ENCODE data around the gene PTPRJ.
"Not testable (repeated sequence)": the region's sequence is repeated elsewhere in the genome, so short reads cannot be mapped to it uniquely, and the experiment has no call there.

Gene PTPRJ

DNA sequence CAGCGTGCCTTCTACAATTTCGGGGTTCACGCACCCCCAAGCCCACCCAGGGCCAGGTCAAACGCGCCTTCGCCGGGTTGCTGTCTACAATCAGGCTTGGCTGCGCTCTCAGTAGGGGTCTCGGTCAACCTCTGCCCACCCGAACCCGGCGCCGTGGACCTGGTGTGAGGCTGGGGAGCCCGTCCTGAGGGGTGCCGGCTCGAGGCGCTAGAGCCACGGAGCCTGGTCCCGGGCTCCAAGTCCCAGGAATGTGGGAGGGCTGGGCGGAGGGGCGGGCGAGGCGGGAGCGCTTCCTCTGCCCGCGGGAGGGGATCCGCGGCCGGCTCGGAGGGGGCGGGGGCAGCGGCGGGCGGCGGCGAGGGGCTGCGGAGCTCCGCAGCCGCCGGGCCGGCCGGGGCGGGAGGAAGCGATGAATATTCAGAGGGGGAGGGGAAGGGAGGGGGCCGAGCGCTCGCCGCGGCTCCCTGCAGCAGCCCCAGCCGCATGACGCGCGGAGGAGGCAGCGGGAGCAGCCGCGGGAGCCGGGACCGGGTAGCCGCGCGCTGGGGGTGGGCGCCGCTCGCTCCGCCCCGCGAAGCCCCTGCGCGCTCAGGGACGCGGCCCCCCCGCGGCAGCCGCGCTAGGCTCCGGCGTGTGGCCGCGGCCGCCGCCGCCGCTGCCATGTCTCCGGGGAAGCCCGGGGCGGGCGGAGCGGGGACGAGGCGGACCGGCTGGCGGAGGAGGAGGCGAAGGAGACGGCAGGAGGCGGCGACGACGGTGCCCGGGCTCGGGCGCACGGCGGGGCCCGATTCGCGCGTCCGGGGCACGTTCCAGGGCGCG, at the start of gene PTPRJ:
TSS of gene PTPRJ (plus strand) at position 472 of the 819 bp plus-strand sequence. CDS start 354 bp downstream, outside the sequence.
- no peak for DNase-seq

GRCh38 chr11:47932544-47932943, 47.8 kb upstream of the PTPRJ start:
- DNase-seq = no peak

GRCh38 chr11:47933797-47934196, 46.6 kb upstream of the PTPRJ start:
- not testable (repeated sequence) for DNase-seq

- DNase-seq = no peak
Measured at GRCh38 chr11:47938791-47939560, 41.4 kb upstream of the PTPRJ start.

DNA sequence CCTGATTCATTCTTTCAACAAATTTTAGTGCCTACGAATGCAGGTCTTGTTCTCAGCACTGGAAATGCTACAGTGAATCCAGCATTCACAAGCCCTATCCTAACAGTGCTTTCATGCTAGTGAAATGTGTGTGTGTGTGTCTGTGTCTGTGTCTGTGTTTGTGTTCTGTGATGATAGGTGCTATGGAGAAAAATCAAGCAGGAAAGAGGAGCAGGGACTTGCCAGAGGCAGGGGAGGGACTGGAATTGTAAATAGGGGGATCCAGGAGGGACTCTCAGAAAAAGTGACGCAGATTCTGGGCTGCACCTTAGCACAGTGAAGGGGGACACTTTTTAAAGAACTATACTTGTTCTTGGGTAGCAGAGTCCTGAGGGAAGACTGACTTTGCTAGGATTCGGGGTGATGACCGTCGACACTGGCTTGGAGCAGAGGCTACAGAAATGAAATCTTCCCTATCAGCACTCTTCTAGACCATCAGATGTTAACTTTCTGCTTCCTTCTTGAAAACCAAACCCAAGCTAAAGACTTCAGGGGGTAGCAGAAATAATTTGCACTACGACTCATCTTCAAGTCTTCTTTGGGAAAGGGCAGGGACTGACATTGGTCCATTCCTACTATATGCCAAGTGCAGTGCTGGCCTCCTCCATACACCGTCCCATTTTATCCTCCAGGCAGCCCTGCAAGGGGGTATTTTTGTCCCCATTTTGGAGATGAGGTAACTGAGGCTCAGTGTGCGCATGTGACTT, 39.3 kb upstream of the PTPRJ start:
- no peak for DNase-seq

- no peak for DNase-seq
Measured at GRCh38 chr11:47941907-47942558, 38.3 kb upstream of the PTPRJ start.

GRCh38 chr11:47943721-47944586, 36.4 kb upstream of the PTPRJ start:
- no peak for DNase-seq

- no peak for DNase-seq
Measured at GRCh38 chr11:47944632-47945031, 35.7 kb upstream of the PTPRJ start.

GRCh38 chr11:47946682-47947559, 33.4 kb upstream of the PTPRJ start:
- DNase-seq = no peak

DNA sequence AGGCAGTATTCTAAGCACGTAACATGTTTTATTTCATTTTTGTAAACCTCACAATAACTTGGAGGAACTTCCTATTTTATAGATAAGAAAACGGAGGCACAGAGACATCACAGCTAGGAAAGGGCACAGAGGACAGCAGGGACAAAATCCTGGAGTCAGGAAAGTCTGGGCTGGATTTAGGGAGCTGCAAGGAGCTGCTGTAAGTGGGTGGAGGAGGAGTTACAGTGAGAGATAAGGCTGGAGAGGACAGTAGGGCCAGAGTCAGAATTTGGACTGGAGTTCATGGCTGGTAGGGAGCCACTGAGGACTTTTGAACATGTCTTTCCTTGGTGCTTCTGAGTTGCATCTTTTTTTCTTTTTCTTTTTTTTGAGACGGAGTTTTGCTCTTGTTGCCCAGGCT, 32.2 kb upstream of the PTPRJ start:
- no peak for DNase-seq

- not testable (repeated sequence) for DNase-seq
Measured at GRCh38 chr11:47949001-47949675, 31.2 kb upstream of the PTPRJ start.

DNA sequence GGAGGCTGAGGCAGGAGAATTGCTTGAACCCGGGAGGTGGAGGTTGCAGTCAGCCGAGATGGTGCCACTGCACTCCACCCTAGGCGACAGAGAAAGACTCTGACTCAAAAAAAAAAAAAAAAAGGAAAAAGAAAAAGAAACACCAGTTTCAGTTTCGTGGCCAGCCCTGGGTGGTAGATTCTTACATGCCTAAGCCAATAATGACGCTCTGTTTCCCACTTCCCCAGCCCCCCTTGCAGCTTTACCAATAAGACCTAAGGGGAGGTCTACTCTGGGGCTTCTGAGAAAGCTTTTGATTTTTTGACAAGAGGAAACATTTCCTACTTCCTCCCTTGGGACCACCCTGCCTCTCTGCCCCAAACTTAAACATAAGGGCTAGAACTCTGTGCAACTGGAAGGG, 30.0 kb upstream of the PTPRJ start:
- DNase-seq = no peak

DNA sequence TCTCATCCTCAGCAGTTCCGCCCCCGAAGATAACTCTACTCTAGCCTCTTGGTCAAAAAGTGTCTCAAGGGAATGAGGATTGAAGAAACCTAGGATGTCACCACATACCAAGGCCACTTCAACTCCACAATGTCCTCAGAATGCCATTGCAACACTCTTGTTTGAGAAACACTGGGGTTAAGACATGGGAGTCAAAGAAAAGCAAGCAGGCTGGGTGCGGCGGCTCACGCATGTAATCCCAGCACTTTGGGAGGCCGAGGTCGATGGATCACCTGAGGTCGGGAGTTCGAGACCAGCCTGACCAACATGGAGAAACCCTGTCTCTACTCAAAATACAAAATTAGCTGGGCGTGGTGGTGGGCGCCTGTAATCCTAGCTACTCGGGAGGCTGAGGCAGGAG, 28.9 kb upstream of the PTPRJ start:
- not testable (repeated sequence) for DNase-seq

DNA sequence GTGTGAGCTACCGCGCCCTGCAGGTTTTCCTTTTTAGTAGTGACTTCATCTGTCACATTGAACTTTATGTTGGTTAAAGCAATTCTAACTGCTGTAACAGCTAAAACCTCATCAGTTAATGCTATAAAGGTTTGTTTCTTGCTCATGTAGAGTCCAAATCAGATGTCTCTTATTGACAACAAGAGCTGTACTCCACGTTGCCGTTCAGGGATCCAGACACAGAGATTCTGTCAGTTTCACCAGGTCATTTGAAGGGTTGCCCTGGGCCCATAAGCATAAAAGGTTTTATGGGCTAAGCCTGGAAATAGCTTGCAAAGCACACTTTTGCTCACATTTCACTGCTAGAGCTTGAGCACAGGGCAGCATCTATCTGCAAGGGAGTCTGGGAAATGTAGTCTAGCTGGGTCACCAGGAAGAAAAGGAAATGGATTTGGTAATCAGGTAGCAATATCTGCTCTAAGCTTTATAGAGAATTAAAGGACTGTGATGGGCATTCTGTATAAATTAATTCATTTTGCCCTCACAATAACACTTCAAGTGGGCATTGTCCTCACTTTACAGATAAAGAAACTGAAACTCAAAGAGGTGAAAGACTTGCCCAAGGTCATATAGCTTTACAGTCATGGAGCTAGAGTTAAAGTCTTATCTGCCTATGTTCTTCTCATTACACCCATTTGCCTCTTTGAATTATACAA, 25.2 kb upstream of the PTPRJ start:
- DNase-seq = no peak

- no peak for DNase-seq
Measured at GRCh38 chr11:47960015-47960414, 20.3 kb upstream of the PTPRJ start.

- DNase-seq = no peak
Measured at GRCh38 chr11:47961383-47961782, 19.0 kb upstream of the PTPRJ start.

DNA sequence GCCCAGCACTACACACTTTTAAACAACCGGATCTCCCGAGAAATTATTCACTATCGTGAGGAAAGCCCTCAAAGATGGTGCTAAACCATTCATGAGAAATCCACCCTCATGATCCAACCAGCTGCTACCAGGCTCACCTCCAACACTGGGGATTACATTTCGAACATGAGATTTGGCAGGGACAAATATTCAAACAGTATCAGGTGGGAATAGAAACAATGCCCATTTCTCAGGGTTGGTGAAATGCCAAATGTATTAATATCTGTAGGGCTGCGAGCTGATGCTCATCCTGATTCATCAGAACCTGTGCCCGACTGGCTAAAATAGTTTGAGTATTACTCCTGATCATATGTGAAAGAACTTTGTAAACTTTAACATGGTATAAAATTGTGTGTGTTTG, 15.8 kb upstream of the PTPRJ start:
- no peak for DNase-seq

DNA sequence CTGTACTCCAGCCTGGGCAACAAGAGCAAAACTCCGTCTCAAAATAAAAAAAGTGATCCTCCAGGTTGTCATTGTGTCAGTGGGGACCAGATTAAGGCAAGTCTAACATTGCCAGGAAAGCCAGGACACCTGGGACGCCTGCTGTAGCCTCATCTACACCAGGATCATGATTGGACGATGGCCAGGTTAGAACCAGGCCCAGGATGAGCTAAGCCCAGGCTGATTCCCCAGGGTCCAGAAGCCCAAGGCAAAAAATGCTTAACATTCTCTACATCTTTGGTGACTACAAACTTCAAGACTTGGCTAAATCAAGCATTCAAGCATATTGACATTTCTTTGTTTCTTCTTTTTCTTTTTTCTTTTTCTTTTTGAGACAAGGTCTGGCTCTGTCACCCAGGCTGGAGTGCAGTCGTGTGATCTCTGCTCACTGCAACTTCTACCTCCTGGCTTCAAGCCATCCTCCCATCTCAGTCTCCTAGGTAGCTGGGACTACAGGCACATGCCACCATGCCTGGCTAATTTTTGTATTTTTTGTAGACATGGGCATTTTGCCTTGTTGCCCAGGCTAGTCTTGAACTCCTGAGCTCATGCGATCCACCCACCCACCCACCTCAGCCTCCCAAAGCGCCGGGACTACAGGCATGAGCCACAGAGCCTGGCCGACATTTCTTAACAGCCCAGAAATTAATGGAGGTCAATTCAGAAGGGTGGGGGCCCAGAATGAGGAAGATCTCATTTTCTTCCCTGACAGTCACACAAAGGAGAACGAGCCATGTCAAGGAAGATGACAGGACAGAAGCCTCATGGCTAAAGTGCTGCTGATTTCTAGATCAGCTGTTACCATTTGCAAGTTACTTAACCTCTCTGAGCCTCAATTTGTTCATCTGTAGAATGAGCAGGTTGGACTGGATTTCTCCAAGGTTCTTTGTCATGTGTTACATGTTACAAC, 12.5 kb upstream of the PTPRJ start:
- peak; percentile 30 for DNase-seq
